CD4-positive, alpha-beta T cell (primary cell): ENCODE data around the gene ZFC3H1. TPM values are rescaled to one million over a fixed set of nuclear protein-coding genes. Genes with fewer than 3 reads are reported as not detected.

ENCODE experiments used
- ATAC-seq: fragments of 200-7000 bp; cut with Tn5 transposase; one replicate; pipeline ENCODE4 v1.10.0; 2022; ENCODE audit warnings: mild to moderate bottlenecking; ENCODE audit not compliant: poor library complexity
- CTCF ChIA-PET: fragments of 350-600 bp; sonication (Branson Sonifier 250); formaldehyde crosslinking; loops from one replicate; lab custom pipeline; 2021; ENCODE audit warnings: antibody characterized with exemption, inconsistent platforms; lab: Charles Lee
- POLR2A ChIA-PET: fragments of 350-600 bp; sonication (Branson Sonifier 250); formaldehyde crosslinking; loops from one replicate; lab custom pipeline; 2021; ENCODE audit warnings: antibody characterized with exemption, inconsistent platforms; lab: Charles Lee
- DNase-seq, 14 experiments: peaks; one replicate each; pipeline ENCODE4 v3.0.0-alpha.2; 2013 to 2020; ENCODE audit warnings: mixed read lengths in 2 of 14
- H3K27ac ChIP-seq, 2 donors: one replicate each; pipeline versions ENCODE4 v1.5.1 to v1.7.0; 2013; ENCODE audit warnings: low read length in 2 of 2, low read depth in 1 of 2, mild to moderate bottlenecking in 1 of 2
- H3K27me3 ChIP-seq, 2 experiments: 1 replicate in 1 of 2; 2 replicates in 1 of 2; pipeline versions ENCODE4 v1.6.1 to v1.7.0; 2013; ENCODE audit warnings: low read length in 2 of 2, control low read depth in 1 of 2, mild to moderate bottlenecking in 1 of 2, moderate library complexity in 1 of 2; ENCODE audit not compliant: insufficient read depth in 2 of 2, control insufficient read depth in 1 of 2
- H3K36me3 ChIP-seq: one replicate; pipeline ENCODE4 v1.6.1; 2013; ENCODE audit warnings: low read length, control low read depth; ENCODE audit not compliant: insufficient read depth
- H3K4me1 ChIP-seq: one replicate; pipeline ENCODE4 v1.6.1; 2013; ENCODE audit warnings: low read length, control low read depth; ENCODE audit not compliant: insufficient read depth
- H3K4me3 ChIP-seq: one replicate; pipeline ENCODE4 v1.5.1; 2013; ENCODE audit warnings: mild to moderate bottlenecking, low read length, moderate library complexity
- H3K9me3 ChIP-seq, 2 experiments: 1 replicate in 1 of 2; 2 replicates in 1 of 2; pipeline versions ENCODE4 v1.6.1 to v1.7.0; 2013; ENCODE audit warnings: low read length in 2 of 2, mild to moderate bottlenecking in 2 of 2, control low read depth in 1 of 2, moderate library complexity in 1 of 2; ENCODE audit not compliant: control insufficient read depth in 1 of 2, insufficient read depth in 1 of 2
- H3K27ac Mint-ChIP-seq: one replicate; pipeline ENCODE4 v1.8.0; 2020; ENCODE audit warnings: mixed read lengths
- H3K27me3 Mint-ChIP-seq: one replicate; pipeline ENCODE4 v1.8.0; 2021; ENCODE audit warnings: mixed read lengths
- H3K36me3 Mint-ChIP-seq: one replicate; pipeline ENCODE4 v1.8.0; 2021; ENCODE audit warnings: low read depth, mixed read lengths
- H3K4me1 Mint-ChIP-seq: one replicate; pipeline ENCODE4 v1.8.0; 2021; ENCODE audit warnings: low read depth, mixed read lengths
- H3K4me3 Mint-ChIP-seq: one replicate; pipeline ENCODE4 v1.8.0; 2020; ENCODE audit warnings: mild to moderate bottlenecking, mixed read lengths
- H3K9me3 Mint-ChIP-seq: one replicate; pipeline ENCODE4 v1.8.0; 2020; ENCODE audit warnings: mixed read lengths
- intact Hi-C, 2 experiments: fragments of 100-400 bp; cut with DNase I in 1 of 2; cut with micrococcal nuclease in 1 of 2; formaldehyde crosslinking; loops; one replicate each; pipeline versions ENCODE4 v1.15.1 to v1.9.0; 2023 to 2025; cut with DNase I, micrococcal nuclease
- total RNA-seq, 174 experiments: library from RNA in 2 of 174; stranded (reverse) in 2 of 174; gene quantifications; one replicate each; pipeline ENCODE4 v1.2.3 and lab custom pipeline; 2021 to 2026
- TF ChIP-seq, protein P1 (sequence below): fragments of 200-600 bp; IDR thresholded peaks from one replicate; pipeline ENCODE4 v1.8.0; 2022; ENCODE audit warnings: antibody characterized with exemption, mild to moderate bottlenecking

ZFC3H1 gene
- total RNA-seq, 2 experiments from 2014 or later: 131 to 135 TPM

DNA sequence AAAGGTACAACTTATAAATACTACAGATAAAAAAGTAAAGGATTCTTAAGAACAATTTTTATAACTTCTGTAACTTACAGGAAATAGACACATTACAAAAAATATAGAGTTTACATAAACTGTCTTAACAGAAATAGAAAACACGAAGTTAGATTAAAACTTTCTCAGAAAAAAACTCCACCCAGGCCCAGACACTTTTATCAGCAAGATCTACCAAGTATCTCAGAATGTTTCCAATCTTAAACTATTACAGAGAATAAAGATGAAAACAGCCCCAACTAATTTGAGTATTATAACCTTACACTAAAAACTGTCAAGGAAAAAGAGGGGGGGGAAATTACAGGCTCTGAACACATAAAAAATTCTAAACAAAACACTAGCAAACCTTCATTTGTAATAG, 8.2 kb downstream of the ZFC3H1 start:
- no peaks in the 10 kb centered on the region for H3K27me3 ChIP-seq
- no peaks in the 10 kb centered on the region for H3K9me3 Mint-ChIP-seq
- POLR2A ChIA-PET: interaction anchor here (1.2 kb wide), 1 partner anchor 10 kb away, joined by 3 read pairs; no protein-coding TSS in a partner anchor
- TF ChIP-seq, protein P1, sequence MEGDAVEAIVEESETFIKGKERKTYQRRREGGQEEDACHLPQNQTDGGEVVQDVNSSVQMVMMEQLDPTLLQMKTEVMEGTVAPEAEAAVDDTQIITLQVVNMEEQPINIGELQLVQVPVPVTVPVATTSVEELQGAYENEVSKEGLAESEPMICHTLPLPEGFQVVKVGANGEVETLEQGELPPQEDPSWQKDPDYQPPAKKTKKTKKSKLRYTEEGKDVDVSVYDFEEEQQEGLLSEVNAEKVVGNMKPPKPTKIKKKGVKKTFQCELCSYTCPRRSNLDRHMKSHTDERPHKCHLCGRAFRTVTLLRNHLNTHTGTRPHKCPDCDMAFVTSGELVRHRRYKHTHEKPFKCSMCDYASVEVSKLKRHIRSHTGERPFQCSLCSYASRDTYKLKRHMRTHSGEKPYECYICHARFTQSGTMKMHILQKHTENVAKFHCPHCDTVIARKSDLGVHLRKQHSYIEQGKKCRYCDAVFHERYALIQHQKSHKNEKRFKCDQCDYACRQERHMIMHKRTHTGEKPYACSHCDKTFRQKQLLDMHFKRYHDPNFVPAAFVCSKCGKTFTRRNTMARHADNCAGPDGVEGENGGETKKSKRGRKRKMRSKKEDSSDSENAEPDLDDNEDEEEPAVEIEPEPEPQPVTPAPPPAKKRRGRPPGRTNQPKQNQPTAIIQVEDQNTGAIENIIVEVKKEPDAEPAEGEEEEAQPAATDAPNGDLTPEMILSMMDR: no peak
- H3K36me3 ChIP-seq: peaks cover 62% of the 10 kb centered on the region
- no peak overlapping the region for H3K27ac ChIP-seq
- H3K4me3 Mint-ChIP-seq: peak overlapping the region; percentile 7
- no peaks in the 10 kb centered on the region for H3K27me3 Mint-ChIP-seq
- ATAC-seq: no peak
- CTCF ChIA-PET: interaction anchor here (1.3 kb wide), 1 partner anchor 91 kb away, joined by 4 read pairs; no protein-coding TSS in a partner anchor
- peaks cover 35% of the 10 kb centered on the region for H3K36me3 Mint-ChIP-seq
- peak overlapping the region; percentile 18 for H3K27ac Mint-ChIP-seq
- intact Hi-C loops: loop anchor here (5.0 kb wide), 2 partner anchors 33 to 37 kb away; no protein-coding TSS in a partner anchor
- DNase-seq: no peak
- H3K4me3 ChIP-seq: no peak overlapping the region
- H3K4me1 ChIP-seq: no peaks in the 10 kb centered on the region
- H3K4me1 Mint-ChIP-seq: peaks cover 45% of the 10 kb centered on the region
- H3K9me3 ChIP-seq: no peaks in the 10 kb centered on the region

DNA sequence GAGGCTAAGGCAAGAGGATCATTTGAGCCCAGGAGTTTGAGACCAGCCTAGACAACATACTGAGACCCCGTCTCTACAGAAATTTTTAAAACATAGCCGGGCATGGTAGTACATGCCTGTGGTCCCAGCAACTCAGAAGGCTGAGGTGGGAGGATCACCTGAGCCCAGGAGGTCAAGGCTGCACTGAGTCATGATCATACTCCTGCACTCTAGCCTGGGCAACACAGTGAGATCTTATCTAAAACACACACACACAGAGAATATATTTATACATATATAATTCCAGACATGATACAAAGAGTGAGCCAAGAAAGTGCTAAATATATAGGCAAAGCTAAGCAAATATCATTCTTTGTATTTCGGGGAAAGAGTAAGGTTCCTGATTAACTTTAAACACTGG, 9.4 kb downstream of the ZFC3H1 start:
- no peaks in the 10 kb centered on the region for H3K27me3 Mint-ChIP-seq
- Histone ChIP-seq H3K27me3 (no peaks in the 10 kb centered on the region), H3K36me3 (peaks cover 53% of the 10 kb centered on the region), H3K27ac (no peak overlapping the region), H3K4me3 (no peak overlapping the region), H3K4me1 (no peaks in the 10 kb centered on the region), H3K9me3 (no peaks in the 10 kb centered on the region)
- DNase-seq: no peak
- intact Hi-C loops: no loop called here
- CTCF ChIA-PET: interaction anchor here (1.3 kb wide), 1 partner anchor 93 kb away, joined by 4 read pairs; no protein-coding TSS in a partner anchor
- ATAC-seq: no peak
- peaks cover 47% of the 10 kb centered on the region for H3K4me1 Mint-ChIP-seq
- H3K36me3 Mint-ChIP-seq: peaks cover 35% of the 10 kb centered on the region
- H3K27ac Mint-ChIP-seq: no peak overlapping the region
- POLR2A ChIA-PET: no interaction called here
- no peaks in the 10 kb centered on the region for H3K9me3 Mint-ChIP-seq
- peak overlapping the region; percentile 36 for H3K4me3 Mint-ChIP-seq
- TF ChIP-seq, protein P1: no peak

DNA sequence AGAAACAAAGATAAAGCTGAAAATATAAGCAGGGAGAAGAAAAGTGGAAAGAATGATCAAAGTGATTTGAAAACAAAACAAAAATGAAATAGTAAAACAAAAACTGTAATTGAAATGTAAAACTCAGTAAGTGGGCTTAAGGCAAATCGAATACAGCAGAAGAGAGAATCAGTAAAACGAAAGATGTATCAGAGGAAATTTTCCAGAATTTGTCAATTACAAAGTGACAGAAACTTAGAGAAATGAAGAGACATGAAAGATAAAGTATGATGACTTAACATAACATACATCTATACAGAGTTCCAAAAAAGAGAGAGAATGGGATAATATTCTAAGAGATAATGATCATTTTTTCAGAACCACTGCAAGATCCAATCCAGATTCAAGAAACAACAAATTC, 10.5 kb downstream of the ZFC3H1 start:
- H3K27me3 ChIP-seq: no peaks in the 10 kb centered on the region
- POLR2A ChIA-PET: no interaction called here
- H3K4me3 Mint-ChIP-seq: no peak overlapping the region
- H3K4me1 ChIP-seq: no peaks in the 10 kb centered on the region
- TF ChIP-seq, protein P1: no peak
- no peak overlapping the region for H3K27ac ChIP-seq
- no peaks in the 10 kb centered on the region for H3K27me3 Mint-ChIP-seq
- ATAC-seq (no peak), DNase-seq (no peak)
- peaks cover 35% of the 10 kb centered on the region for H3K36me3 Mint-ChIP-seq
- H3K36me3 ChIP-seq: peaks cover 54% of the 10 kb centered on the region
- intact Hi-C loops: no loop called here
- H3K9me3 ChIP-seq: no peaks in the 10 kb centered on the region
- peaks cover 48% of the 10 kb centered on the region for H3K4me1 Mint-ChIP-seq
- H3K27ac Mint-ChIP-seq: no peak overlapping the region
- CTCF ChIA-PET: no interaction called here
- no peaks in the 10 kb centered on the region for H3K9me3 Mint-ChIP-seq
- no peak overlapping the region for H3K4me3 ChIP-seq
